GM19239 (cell line): ENCODE results near the gene ADARB2.

Experiments used
- DNase-seq: peaks from one replicate; pipeline ENCODE4 v3.0.0; 2011; ENCODE audit warnings: low spot score; ENCODE audit not compliant: insufficient read length
- FAIRE-seq: peaks from 2 replicates; lab custom pipeline; 2011; peaks lifted over from hg19 to GRCh38; lab: Jason Lieb, UNC

ADARB2 gene

DNA sequence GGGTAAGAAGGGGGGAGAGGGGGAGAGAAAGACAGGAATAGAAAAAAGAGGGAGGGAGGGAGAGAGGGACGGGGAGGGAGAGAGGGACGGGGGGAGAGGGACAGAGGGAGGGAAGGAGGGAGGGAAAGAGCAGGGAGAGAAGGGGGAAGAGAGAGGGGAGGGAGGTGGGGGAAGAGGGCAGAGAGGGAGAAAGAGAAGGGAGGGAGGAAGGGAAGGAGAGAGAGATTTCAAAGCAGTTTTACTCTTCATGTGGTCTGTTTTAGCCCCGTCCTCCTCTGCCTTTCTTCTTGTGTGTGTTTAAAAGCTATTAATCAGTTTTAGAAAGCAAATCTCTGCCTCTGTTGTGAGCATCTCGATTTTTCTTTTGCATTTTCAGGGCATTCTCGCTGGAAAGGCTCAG lies 444.2 kb downstream of the ADARB2 start:
- FAIRE-seq (no peak), DNase-seq (no peak)

DNA sequence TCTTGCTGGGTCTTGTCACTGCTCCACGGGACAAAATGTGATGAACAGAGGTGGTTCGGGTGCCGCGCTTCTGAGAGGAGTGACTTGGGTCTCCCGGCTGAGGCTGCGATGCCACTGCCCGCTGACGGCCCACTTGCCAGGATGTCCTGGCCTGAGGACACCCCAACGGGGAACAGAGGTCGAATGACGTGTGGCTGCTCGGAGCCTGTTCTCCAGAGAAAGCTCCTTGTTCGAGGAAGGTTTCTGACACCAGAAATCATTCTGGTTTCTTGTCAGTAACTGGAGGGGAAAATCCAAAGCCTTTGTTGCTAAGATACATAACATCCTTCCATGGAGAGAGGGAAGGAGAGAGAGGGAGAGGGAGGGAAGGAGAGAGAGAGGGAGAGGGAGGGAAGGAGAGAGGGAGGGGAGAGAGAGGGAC lies 444.7 kb downstream of the ADARB2 start:
- FAIRE-seq (no peak), DNase-seq (no peak)

DNA sequence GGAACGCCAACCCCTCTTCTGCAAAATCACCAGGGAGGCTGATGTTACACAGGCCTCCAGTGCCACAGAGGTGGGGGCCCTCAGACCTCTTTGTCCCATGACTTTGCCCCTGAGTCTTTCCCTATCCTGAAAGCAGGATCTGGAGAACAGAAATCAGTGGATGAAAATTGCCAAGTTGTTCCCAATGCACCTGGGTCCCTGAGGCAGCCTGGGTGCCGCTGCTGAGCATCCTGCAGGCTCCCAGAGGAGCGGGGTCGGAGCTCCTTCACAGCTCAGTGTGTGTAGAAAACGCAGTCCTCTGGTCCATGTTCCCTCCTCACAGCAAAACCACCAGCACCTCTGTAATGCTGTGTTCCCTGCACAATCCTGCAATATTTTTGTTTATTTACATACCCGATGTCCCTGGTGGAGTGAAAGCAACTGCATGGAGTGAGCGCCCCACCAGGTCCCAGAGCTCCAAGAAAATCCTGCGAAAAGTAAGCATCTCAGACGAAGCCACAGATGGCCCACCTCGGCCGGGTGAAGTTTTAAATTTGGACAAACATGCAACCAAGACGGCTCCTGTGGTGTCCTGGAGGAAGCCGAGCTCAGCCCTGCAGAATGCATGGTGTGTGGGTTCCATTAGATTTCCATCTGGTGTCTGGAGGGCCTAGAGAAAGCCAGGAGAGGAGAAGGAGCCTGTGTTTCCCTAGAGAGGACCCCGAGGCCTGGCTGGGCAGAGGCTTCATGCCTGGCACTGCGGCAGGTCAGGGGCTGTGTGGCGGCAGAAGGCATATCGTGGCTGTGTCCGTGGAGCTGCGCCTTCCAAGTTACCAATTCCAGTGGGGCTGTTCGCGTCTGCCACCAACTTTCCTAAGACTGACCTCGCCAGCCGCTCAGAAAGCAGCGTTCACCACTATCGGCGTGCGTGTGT lies 445.9 kb downstream of the ADARB2 start:
- FAIRE-seq: no peak

DNA sequence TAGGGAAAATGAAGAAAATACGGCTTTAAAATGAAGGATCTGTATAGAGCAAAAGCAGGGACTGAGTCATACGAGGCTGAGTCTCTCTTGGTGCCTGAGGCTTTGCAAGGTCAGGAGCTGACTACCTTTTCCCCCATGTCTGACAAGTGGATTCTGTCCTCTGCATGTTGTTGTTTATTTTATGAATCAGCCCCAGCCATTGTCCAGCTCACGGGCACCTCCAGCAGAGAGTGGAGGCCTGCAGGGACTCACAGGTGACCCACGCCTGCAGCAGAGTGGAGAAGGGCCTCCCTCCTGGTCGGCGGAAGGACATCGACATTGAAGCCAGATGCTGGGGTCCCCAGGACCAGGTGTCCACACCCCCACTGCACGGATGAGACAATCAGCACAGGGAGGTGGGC lies 447.3 kb downstream of the ADARB2 start:
- FAIRE-seq: no peak
- no peak for DNase-seq

More for the DNA sequence above, 445.9 kb downstream of the ADARB2 start:
- DNase-seq: no peak

DNA sequence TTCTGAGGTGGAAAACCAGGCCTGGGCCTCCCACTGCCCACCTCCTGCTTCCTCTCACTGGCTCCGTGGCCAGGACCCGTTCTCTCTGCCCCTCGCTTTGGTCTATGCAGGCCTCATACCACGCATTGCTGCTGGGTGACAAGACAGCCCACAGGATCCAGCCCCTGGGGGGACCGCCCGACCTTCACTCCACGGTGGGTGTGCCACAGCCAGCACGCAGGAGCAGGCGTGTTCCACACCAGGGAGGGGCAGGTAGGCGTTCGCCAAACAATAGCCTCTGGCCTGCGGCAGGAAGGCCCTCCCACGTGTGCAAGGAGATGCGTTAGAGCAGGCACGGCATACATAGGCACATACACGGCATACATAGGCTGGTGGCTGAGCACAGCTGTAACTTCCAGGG lies 447.7 kb downstream of the ADARB2 start:
- FAIRE-seq (no peak), DNase-seq (no peak)

DNA sequence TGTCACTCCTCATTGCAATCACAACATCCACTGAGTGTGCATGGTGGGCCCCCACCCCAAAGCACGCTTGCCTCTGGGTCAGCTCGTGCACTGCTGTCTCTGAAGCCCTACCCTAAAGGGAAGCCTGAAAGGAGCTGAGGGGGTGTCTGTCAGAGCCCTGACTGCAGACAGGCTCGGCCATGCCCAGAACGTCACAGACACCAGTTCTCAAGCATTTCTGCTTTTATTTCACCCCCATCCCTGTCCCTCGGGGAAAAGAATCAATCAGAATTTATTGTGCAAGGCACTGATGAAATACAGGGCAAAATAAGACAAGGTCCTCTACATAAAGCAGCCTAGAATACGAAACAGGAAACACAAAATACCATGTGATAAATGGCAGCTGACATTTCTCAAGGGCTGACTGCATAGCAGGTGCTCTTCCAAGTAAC lies 449.3 kb downstream of the ADARB2 start:
- FAIRE-seq: no peak
- no peak for DNase-seq

DNA sequence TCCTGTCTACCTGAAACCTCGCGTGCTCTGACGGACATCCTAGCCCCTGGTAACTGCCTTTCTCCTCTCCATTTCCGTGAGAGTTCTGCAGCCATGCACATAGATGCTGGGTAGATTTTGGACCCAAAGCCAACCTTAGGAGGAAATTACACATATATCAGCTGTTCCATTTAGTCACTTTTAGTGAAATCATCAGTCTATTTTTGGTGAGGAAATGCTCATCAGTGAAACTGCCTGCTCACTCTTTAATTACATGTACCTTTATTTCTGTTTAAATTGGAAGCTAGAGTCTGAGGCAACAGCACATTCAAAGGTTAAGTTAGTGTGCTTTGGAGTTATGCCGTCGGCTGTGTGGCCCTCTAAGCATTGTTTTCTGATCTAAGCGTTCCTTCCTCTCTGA lies 449.8 kb downstream of the ADARB2 start:
- no peak for FAIRE-seq

DNA sequence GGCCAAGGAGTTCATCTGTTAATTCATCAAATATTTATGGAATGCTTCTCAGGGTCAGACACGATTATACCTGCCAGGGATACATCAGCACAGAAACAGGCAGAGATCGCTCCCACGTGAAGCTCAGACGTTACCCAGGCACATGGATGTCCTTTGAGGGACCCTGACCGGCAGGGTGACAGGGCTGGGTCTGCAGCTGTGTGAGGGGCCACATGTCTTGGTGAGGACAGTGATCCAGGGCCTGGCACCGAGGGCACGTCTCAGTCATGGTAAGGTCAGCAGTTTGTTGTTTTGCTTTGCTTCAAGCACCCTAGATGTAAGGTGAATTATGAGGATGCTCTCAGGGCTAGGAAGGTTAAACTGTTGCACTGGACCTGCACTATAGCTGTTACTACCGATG lies 453.2 kb downstream of the ADARB2 start:
- DNase-seq (no peak), FAIRE-seq (no peak)

More for the DNA sequence above, 449.8 kb downstream of the ADARB2 start:
- no peak for DNase-seq

DNA sequence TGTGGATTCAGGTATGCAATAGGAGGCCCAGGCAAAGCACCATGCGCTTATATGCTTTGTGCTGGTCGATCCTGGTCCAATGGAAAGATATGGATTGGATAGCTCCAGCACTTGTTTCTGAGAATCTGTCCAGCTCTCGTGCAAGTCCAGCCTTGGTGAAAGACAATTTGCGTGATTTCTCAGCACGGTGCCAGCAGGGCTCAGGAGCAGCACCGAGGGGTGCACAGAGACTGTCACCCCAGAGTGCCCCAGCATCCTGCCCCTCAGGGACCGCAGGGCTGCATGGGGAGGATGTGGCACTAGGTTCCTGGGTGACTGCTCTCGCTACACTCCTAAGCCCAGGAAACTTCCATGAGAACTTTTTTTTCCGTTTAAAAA lies 455.9 kb downstream of the ADARB2 start:
- DNase-seq (no peak), FAIRE-seq (no peak)

DNA sequence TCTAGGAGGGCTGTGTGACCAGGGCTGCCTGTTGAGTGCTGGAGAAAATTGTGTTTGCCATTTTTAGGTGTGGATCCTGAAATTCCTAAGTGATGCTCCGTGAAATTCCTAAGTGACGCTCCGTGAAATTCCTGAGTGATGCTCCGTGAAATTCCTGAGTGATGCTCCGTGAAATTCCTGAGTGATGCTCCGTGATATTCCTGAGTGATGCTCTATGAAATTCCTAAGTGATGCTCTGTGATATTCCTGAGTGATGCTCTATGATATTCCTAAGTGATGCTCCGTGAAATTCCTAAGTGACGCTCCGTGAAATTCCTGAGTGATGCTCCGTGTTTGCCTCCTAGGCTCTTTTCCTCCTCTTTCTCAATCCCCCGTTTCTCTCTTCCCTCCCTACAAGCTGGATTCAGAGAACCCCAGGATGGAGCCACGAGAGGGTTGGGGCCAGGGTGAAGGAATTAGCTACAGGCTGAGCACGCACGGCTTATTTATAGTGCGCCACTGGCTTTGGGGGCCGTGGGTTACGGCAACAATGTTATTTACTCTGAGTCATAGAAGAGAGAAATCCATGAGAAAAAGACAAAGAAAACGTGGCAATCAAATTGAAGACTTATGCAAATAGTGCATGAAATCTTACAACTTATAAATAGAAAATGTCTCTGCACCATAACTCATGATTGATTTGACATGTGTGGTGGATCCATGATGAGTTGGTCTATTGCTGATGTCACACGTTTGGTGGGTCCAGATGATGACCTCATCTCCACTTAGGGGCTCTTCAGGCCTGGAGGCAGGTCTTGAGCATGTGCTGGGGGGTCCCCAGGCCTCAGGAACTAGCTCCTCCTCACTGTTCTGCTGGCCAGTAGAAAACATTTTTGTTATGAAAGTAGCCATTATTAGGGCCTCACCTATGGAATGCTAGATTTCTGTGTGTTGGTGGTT lies 456.6 kb downstream of the ADARB2 start:
- FAIRE-seq: no peak
- no peak for DNase-seq

DNA sequence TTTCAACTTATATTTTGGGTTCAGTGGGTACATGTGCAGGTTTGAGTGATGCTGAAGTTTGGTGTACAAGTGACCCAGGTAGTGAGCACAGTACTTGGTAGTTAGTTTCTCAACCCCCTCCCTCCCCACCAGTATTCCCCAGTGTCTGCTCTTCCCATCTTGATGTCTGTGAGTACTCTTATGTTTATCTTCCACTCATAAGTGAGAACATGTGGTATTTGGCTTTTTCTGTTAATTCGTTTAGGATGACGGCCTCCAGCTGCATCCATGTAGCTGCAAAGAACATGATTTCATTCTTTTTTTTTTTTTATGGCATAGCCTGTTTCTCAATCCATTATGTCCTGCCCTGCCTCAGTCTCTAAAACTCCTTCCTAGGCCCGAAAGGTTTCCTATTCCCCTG lies 459.0 kb downstream of the ADARB2 start:
- DNase-seq (no peak), FAIRE-seq (no peak)

DNA sequence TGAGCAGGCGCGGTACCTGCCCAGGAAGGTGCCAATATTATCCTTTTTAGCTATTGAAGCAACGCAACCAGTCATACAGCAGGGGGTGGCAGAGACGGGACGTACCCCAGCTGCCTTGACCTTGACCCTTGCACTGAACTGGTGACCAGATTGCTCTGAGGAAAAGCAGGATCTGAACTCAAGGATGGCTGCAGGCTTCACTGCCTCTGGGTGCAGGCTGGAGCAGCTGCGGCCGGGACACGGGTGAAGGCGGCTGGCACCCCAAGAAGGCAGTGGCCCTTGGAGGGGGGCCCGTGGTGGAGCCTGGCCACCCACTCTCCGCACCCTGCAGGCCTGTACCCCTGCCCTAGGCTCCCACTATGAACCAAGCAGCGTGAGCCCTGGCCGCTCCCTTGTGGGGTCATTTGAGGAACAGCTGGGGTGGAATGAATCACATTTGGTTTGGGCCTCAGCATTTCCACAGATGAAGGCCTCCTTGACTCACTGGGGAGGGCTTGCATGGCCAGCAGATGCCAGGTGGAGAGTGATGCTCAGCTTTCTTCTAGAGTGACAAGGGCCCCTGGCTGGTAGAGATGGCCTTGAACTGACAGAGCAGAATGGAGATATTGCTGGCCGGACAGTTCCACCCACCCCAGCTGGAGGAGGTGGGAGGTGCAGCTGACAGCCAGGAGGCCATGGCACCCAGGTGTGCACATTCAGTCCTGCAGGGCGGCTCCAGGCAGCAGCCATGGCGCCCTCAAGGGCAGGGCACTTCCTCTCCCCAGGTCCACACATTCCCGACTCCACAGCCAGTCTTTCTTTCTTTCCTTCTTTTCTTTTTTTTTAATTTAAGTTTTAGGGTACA lies 462.4 kb downstream of the ADARB2 start:
- FAIRE-seq (no peak), DNase-seq (no peak)

DNA sequence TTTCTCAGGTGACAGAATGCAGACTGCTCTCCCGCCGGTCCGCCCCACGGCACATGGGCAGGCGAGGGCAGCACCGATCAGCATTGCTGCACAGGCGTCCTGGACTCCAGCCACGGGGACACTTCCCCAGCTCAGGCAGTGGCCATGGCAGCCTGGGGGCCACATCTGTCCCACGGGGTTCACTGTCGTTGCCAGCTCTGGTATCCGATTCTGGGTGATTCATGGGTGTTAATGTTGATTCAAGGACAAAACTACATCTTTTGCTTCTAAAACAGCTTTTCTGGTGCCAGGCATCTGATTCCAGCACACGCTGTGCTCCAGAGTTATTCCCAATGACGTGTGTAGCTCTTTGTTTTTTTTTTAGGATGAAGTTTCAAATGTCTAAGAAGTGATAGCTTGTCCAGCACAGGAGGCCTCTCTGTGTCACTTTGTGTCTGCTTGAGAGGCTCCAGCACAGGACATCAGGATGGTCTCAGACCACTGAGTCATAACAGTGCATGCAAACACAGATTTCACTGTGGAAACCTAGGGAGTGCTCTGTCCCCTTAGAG lies 463.1 kb downstream of the ADARB2 start:
- DNase-seq: no peak
- FAIRE-seq: no peak

DNA sequence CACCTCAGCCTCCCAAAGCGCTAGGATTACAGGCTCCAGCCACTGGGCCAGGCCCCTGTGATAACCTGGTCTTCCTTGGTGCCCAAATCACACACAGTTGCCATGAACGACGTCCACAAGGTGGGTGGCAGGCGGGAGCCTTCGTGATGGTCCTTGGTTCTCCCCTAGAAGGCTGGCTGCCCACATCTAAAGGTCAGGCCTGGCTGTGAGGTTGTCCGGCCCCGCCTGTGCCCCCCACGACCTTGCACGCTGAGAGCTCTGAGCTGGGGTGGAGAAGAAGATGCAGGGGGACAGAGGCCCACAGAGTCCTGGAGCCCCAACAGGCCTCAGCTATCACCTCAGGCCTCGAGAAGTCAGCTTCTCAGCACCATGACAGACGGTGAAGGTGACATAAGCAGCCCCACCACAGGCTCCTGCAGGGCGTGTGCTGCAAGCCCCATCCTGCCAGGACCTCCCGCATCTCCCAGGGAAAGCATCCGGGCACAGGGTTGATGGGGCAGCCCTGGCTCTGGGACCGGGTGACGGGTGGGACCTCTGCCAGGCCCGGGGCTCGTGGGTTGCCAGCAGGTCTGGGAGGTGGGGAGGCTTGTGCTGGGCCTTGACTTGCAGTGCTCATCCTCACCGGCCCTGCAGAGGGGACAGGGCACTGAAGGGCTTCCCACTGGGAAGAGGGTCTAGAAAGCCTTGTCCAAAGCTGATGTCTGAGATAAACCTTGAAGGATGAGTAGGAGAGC lies 463.8 kb downstream of the ADARB2 start:
- FAIRE-seq (no peak), DNase-seq (no peak)

DNA sequence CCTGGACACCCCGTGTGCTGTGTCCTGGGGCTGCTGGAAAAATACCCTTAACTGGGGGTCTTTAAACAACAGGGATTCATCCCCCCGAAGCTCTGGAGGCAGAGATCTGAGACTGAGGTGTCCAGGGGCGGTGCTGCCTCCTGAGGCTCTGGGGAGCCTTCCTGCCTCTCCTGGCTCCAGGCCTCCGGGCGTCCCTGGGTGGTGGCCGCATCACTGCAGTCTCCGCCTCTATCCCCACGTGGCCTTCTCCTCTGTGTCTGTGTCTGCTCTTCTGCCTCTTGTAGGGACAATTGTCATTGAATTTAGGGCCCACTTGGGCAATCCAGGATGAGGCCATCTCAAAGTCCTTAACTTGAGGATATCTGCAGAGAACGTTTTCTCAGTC lies 464.6 kb downstream of the ADARB2 start:
- FAIRE-seq (no peak), DNase-seq (no peak)

DNA sequence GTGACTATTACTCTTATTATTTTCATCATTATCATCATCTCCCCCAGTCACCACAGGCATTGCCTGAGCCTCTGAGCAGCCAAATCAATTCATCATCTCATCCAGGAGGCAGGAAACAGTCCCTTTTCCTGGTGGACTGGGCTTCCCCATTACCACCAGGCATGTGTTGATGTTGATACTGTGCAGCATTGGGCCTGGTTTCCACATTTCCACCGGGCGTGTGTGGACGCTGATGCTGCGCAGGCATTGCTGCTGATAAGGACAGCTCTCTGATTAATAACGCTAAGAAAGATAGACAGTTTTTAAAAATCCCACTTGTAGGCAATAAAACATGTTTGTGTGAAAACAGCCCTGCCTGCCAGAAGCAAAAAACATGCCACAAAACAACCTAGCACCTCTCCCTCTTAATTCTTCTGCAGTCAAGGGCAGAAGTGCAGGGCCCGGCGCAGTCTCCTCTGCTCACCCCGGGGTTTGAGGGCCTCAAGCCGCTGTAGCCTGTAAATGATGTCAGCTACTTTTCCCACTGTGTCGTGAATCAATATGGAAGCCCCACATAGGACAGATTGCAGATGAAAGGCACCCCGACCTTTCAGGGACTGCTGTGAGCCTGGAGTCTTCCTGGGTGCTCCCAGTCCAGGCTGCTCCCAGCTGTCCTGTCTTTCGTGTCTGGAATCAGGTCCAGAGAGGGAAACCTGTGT lies 465.1 kb downstream of the ADARB2 start:
- FAIRE-seq: no peak
- DNase-seq: no peak

DNA sequence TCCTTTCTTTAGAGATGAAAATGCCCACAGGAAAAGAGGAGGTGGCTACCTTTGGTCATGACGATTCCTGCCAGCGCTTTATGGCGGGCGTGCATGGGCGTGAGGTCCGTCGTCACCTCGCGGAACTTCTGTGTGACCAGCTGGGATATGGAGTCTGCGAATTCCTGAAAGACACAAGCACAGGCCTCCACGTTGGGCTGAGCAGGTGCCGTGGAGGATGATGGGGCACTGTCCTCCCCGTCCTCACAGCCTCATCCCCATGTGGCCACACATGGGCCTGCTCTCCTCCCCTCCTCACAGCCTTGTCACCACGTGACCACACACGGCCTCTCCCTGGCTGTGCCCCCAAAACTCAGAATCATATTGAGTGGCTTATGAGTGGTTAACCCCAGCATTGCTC lies 466.4 kb downstream of the ADARB2 start:
- FAIRE-seq: no peak
- DNase-seq: no peak

DNA sequence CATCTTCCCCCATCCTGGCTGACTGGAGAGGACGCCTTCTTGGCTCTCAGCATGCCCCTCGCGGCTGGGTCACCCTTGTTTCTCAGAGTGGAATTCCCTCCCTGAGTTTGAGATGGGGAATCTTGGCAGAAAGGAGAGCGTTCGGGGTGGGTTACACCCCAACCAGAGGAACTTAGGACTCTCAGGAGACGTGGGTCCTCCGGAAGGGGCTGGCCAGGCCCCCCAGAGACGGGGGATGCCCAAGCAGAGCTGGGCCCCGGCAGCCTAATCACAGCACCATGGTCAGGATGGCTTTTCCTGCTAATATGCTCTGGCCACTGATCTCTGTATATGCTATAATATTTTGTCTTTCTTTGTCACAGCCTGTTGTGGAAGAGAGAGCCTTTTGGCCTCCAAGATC lies 466.8 kb downstream of the ADARB2 start:
- DNase-seq (no peak), FAIRE-seq (no peak)

DNA sequence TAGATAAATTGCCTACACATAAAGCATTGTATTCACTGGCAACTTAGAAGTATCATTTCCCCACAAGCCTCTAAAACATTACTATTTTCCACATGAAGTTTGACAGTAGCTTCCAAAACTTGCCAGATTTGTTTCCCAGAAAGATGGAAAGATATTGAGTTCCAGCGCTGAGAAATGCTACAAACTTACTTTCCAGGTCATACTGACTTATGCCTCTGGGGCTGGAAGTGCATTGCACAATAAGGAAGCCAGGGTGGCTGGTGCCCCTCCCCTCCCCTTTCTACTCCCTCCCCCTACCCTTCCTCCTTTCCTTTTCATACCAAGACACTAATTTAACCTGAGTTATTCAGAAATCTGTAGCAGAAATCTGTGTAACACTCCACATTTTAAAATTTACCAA lies 468.5 kb downstream of the ADARB2 start:
- no peak for DNase-seq

More for the DNA sequence above, 468.5 kb downstream of the ADARB2 start:
- no peak for FAIRE-seq
